CD8-positive, alpha-beta memory T cell (primary cell): Measurements from ENCODE around the gene MKRN2. TPM values are rescaled to one million over a fixed set of nuclear protein-coding genes. Genes with fewer than 3 reads are reported as not detected.

Experiments used
- CTCF ChIA-PET: fragments of 350-600 bp; sonication (Branson Sonifier 250); formaldehyde crosslinking; loops from one replicate; lab custom pipeline; 2021; ENCODE audit warnings: antibody characterized with exemption; lab: Charles Lee
- POLR2A ChIA-PET: fragments of 350-600 bp; sonication (Branson Sonifier 250); formaldehyde crosslinking; loops from one replicate; lab custom pipeline; 2021; ENCODE audit warnings: antibody characterized with exemption; lab: Charles Lee
- DNase-seq, 5 donors: peaks; one replicate each; pipeline versions ENCODE4 v3.0.0 to v3.0.0-alpha.2; 2020 to 2022; ENCODE audit warnings: mixed read lengths in 1 of 5
- H3K27ac ChIP-seq: one replicate; pipeline ENCODE4 v1.7.0; 2013; ENCODE audit warnings: low read depth, mild to moderate bottlenecking, low read length, moderate library complexity
- H3K27me3 ChIP-seq: 2 replicates; pipeline ENCODE4 v1.7.0; 2013; ENCODE audit warnings: low read length, mild to moderate bottlenecking; ENCODE audit not compliant: insufficient read depth, poor library complexity, severe bottlenecking
- H3K36me3 ChIP-seq: 2 replicates; pipeline ENCODE4 v1.7.0; 2013; ENCODE audit warnings: mild to moderate bottlenecking, low read length, moderate library complexity; ENCODE audit not compliant: insufficient read depth
- H3K4me1 ChIP-seq: 2 replicates; pipeline ENCODE4 v1.7.0; 2013; ENCODE audit warnings: mild to moderate bottlenecking, low read length, moderate library complexity; ENCODE audit not compliant: insufficient read depth
- H3K4me3 ChIP-seq: 2 replicates; pipeline ENCODE4 v1.7.0; 2013; ENCODE audit warnings: mild to moderate bottlenecking, low read length
- H3K9me3 ChIP-seq: 2 replicates; pipeline ENCODE4 v1.7.0; 2013; ENCODE audit warnings: mild to moderate bottlenecking, low read length
- H3K27ac Mint-ChIP-seq, 8 donors: one replicate each; pipeline ENCODE4 v1.8.0; 2020 to 2021; ENCODE audit warnings: mixed read lengths in 8 of 8, mild to moderate bottlenecking in 6 of 8, inconsistent platforms in 3 of 8, moderate library complexity in 3 of 8
- H3K27me3 Mint-ChIP-seq, 2 donors: one replicate each; pipeline ENCODE4 v1.8.0; 2020 to 2021; ENCODE audit warnings: mixed read lengths in 2 of 2, mild to moderate bottlenecking in 1 of 2, moderate library complexity in 1 of 2
- H3K36me3 Mint-ChIP-seq, 3 donors: one replicate each; pipeline ENCODE4 v1.8.0; 2020 to 2021; ENCODE audit warnings: mixed read lengths in 3 of 3, inconsistent platforms in 1 of 3, mild to moderate bottlenecking in 1 of 3
- H3K4me1 Mint-ChIP-seq, 3 donors: one replicate each; pipeline ENCODE4 v1.8.0; 2020 to 2021; ENCODE audit warnings: mixed read lengths in 3 of 3, inconsistent platforms in 1 of 3, mild to moderate bottlenecking in 1 of 3
- H3K4me3 Mint-ChIP-seq, 7 donors: one replicate each; pipeline ENCODE4 v1.8.0; 2020 to 2021; ENCODE audit warnings: mixed read lengths in 7 of 7, mild to moderate bottlenecking in 6 of 7, moderate library complexity in 4 of 7, inconsistent platforms in 2 of 7
- H3K9me3 Mint-ChIP-seq, 5 donors: one replicate each; pipeline ENCODE4 v1.8.0; 2020 to 2022; ENCODE audit warnings: mixed read lengths in 5 of 5, mild to moderate bottlenecking in 3 of 5, moderate library complexity in 2 of 5, inconsistent platforms in 1 of 5
- polyA plus RNA-seq: library from polyadenylated mRNA; unstranded; fragments of 300-500 nt; fragmentation: Illumina TruSeq; gene quantifications from one replicate; pipeline ENCODE4 v1.2.3, GENCODE V29; 2021
- total RNA-seq, 2 experiments: library from RNA; stranded (reverse); gene quantifications; one replicate each; pipeline ENCODE4 v1.2.3, GENCODE V29; 2021

MKRN2 gene
- total and polyA plus RNA-seq, 3 experiments from 2014 or later, result 30.0 to 51.6 (median 33.6) TPM

DNA sequence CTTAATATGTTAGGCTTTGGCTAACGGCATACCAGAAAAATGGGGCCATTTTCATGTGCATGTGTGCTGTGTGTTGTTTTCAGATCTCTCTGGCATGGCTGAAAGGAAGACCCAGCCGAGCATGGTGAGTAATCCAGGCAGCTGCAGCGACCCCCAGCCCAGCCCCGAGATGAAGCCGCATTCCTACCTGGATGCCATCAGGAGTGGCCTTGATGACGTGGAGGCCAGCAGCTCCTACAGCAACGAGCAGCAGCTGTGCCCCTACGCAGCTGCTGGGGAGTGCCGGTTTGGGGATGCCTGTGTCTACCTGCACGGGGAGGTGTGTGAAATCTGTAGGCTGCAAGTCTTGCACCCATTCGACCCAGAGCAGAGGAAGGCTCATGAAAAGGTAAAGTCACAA lies 15.1 kb downstream of the MKRN2 start:
- Mint-ChIP-seq H3K27ac (no peak overlapping the region), H3K4me3 (no peak overlapping the region), H3K9me3 (peaks cover 0 to 1% (median under 1%) of the 10 kb centered on the region in 5 donors), H3K36me3 (peaks cover 31 to 85% (median 53%) of the 10 kb centered on the region in 3 donors), H3K4me1 (peaks cover 4 to 18% (median 9%) of the 10 kb centered on the region in 3 donors), H3K27me3 (no peaks in the 10 kb centered on the region)
- no peak overlapping the region for H3K4me3 ChIP-seq
- no peaks in the 10 kb centered on the region for H3K4me1 ChIP-seq
- H3K27ac ChIP-seq, result no peak overlapping the region
- no peak for DNase-seq
- H3K27me3 ChIP-seq, result no peaks in the 10 kb centered on the region
- peaks cover 65% of the 10 kb centered on the region for H3K36me3 ChIP-seq
- POLR2A ChIA-PET, result no interaction called here
- H3K9me3 ChIP-seq, result no peaks in the 10 kb centered on the region
- CTCF ChIA-PET, result no interaction called here

- peaks cover 0 to 4% (median 3%) of the 10 kb centered on the region in 5 donors for H3K9me3 Mint-ChIP-seq
Measured at GRCh38 chr3:12574131-12574530, 17.2 kb downstream of the MKRN2 start.

GRCh38 chr3:12574661-12575060 lies 17.8 kb downstream of the MKRN2 start:
- H3K4me1 Mint-ChIP-seq, result peaks cover under 1 to 3% (median 2%) of the 10 kb centered on the region in 3 donors
- peaks cover 0 to 4% (median 3%) of the 10 kb centered on the region in 5 donors for H3K9me3 Mint-ChIP-seq
- POLR2A ChIA-PET, result no interaction called here
- no peak overlapping the region for H3K4me3 Mint-ChIP-seq
- H3K27ac Mint-ChIP-seq, result no peak overlapping the region
- no peaks in the 10 kb centered on the region for H3K9me3 ChIP-seq
- CTCF ChIA-PET, result no interaction called here
- peaks cover 0 to 1% of the 10 kb centered on the region in 2 donors for H3K27me3 Mint-ChIP-seq
- H3K36me3 ChIP-seq, result peaks cover 66% of the 10 kb centered on the region
- H3K4me1 ChIP-seq, result no peaks in the 10 kb centered on the region
- no peaks in the 10 kb centered on the region for H3K27me3 ChIP-seq
- DNase-seq, result no peak
- peaks cover 33 to 90% (median 50%) of the 10 kb centered on the region in 3 donors for H3K36me3 Mint-ChIP-seq
- H3K27ac ChIP-seq, result no peak overlapping the region
- no peak overlapping the region for H3K4me3 ChIP-seq

More at GRCh38 chr3:12574131-12574530, 17.2 kb downstream of the MKRN2 start:
- Histone ChIP-seq H3K4me3 (no peak overlapping the region), H3K27ac (no peak overlapping the region), H3K9me3 (no peaks in the 10 kb centered on the region), H3K36me3 (peaks cover 69% of the 10 kb centered on the region), H3K27me3 (no peaks in the 10 kb centered on the region), H3K4me1 (no peaks in the 10 kb centered on the region)
- H3K4me1 Mint-ChIP-seq, result peaks cover 2 to 3% (median 3%) of the 10 kb centered on the region in 3 donors
- H3K36me3 Mint-ChIP-seq, result peaks cover 36 to 89% (median 53%) of the 10 kb centered on the region in 3 donors
- DNase-seq, result no peak
- ChIA-PET CTCF (no interaction called here), POLR2A (no interaction called here)
- H3K27me3 Mint-ChIP-seq, result peaks cover 0 to 1% of the 10 kb centered on the region in 2 donors
- H3K4me3 Mint-ChIP-seq, result no peak overlapping the region
- H3K27ac Mint-ChIP-seq, result peak overlapping the region in 4 of 8 donors; percentile 32 to 88 (median 63)

GRCh38 chr3:12577379-12577778 lies 20.5 kb downstream of the MKRN2 start:
- Histone ChIP-seq H3K27ac (no peak overlapping the region), H3K27me3 (no peaks in the 10 kb centered on the region), H3K36me3 (peaks cover 48% of the 10 kb centered on the region), H3K4me1 (no peaks in the 10 kb centered on the region), H3K9me3 (no peaks in the 10 kb centered on the region), H3K4me3 (no peak overlapping the region)
- Mint-ChIP-seq H3K9me3 (peaks cover 0 to 4% (median 3%) of the 10 kb centered on the region in 5 donors), H3K4me1 (peaks cover 0 to 5% (median 3%) of the 10 kb centered on the region in 3 donors), H3K36me3 (peaks cover 31 to 88% (median 36%) of the 10 kb centered on the region in 3 donors), H3K27ac (peak overlapping the region in 2 of 8 donors; percentile 22 to 35), H3K4me3 (no peak overlapping the region), H3K27me3 (peaks cover 0 to 1% of the 10 kb centered on the region in 2 donors)
- ChIA-PET POLR2A (no interaction called here), CTCF (interaction anchor here (2.0 kb wide), 1 partner anchor 35 kb away, joined by 6 read pairs; no protein-coding TSS in a partner anchor)
- no peak for DNase-seq

DNA sequence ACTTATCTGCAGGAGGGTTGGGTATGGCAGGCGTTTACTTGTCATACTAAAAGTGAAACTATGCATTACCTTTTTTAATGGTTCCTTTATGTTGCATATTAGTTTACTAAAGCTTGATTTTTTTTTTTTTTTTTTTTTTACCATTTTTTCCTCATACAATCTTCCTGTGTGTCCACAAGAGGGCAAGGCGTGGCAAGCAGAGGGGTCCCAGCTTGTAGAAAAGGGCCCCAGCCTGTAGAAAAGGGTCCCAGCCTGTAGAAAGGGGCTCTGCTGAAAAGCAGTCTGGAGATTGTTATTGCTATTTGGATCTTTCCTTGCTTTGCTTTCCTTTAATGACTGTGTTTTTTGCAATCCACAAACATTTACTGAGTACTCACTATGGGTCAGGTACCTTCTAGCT lies 21.9 kb downstream of the MKRN2 start:
- no peak overlapping the region for H3K27ac ChIP-seq
- peaks cover 0 to 5% (median 3%) of the 10 kb centered on the region in 3 donors for H3K4me1 Mint-ChIP-seq
- peaks cover 48% of the 10 kb centered on the region for H3K36me3 ChIP-seq
- peaks cover 30 to 92% (median 39%) of the 10 kb centered on the region in 3 donors for H3K36me3 Mint-ChIP-seq
- no peaks in the 10 kb centered on the region for H3K9me3 ChIP-seq
- H3K27ac Mint-ChIP-seq, result peak overlapping the region in 3 of 8 donors; percentile 3 to 64 (median 10)
- CTCF ChIA-PET, result interaction anchor here (2.0 kb wide), 1 partner anchor 33 kb away, joined by 6 read pairs; no protein-coding TSS in a partner anchor
- H3K4me1 ChIP-seq, result no peaks in the 10 kb centered on the region
- no peak for DNase-seq
- no peaks in the 10 kb centered on the region for H3K27me3 ChIP-seq
- H3K9me3 Mint-ChIP-seq, result peaks cover 0 to 4% (median 3%) of the 10 kb centered on the region in 5 donors
- peaks cover 0 to 1% of the 10 kb centered on the region in 2 donors for H3K27me3 Mint-ChIP-seq
- no peak overlapping the region for H3K4me3 ChIP-seq
- POLR2A ChIA-PET, result interaction anchor here (0.6 kb wide), 1 partner anchor 849 kb away, joined by 3 read pairs; no protein-coding TSS in a partner anchor
- H3K4me3 Mint-ChIP-seq, result no peak overlapping the region

DNA sequence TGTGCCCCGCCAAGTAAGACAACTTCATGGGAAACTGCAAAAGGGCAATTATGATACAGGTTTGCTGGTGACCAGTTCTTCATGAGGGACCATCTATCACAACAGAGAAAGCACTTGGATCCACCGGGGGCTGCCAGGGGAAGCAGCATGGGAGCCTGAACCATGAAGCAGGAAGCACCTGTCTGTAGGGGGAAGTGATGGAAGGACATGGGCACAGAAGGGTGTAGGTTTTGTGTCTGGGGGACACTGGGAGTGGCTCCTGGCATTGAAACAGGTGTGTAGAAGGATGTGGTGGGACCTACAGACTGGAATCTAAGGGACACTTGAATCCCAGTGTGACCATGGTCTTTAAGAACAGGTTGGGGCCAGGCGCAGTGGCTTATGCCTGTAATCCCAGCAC lies 22.6 kb downstream of the MKRN2 start:
- POLR2A ChIA-PET, result no interaction called here
- peaks cover 0 to 1% of the 10 kb centered on the region in 2 donors for H3K27me3 Mint-ChIP-seq
- no peak for DNase-seq
- no peaks in the 10 kb centered on the region for H3K9me3 ChIP-seq
- no peak overlapping the region for H3K4me3 Mint-ChIP-seq
- CTCF ChIA-PET, result no interaction called here
- peaks cover 0 to 4% (median 3%) of the 10 kb centered on the region in 5 donors for H3K9me3 Mint-ChIP-seq
- H3K36me3 Mint-ChIP-seq, result peaks cover 25 to 92% (median 34%) of the 10 kb centered on the region in 3 donors
- peaks cover 0 to 5% (median 3%) of the 10 kb centered on the region in 3 donors for H3K4me1 Mint-ChIP-seq
- peak overlapping the region in 4 of 8 donors; percentile 4 to 83 (median 66) for H3K27ac Mint-ChIP-seq
- H3K27ac ChIP-seq, result no peak overlapping the region
- H3K27me3 ChIP-seq, result no peaks in the 10 kb centered on the region
- H3K36me3 ChIP-seq, result peaks cover 48% of the 10 kb centered on the region
- no peak overlapping the region for H3K4me3 ChIP-seq
- H3K4me1 ChIP-seq, result no peaks in the 10 kb centered on the region

DNA sequence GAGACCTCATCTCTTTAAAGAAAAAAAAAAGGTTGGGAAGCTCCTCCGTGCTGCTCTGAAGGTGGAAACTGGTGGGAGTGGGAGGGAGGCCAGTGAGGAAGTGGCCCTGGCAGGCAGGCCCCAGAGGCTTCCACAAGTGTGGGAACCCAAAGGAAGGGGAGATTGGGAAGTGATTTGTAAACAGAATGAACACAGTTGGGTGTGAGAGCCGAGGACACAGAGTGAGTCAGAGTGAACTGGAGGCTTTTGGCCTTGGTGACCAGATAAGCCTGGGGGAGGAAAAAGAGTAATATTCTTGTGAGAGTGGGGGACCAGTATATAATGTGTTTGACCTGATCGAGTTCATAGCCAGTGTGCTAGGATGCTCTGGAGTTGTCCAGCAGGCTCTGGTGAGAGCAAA lies 23.0 kb downstream of the MKRN2 start:
- H3K27ac Mint-ChIP-seq, result peak overlapping the region in 3 of 8 donors; percentile 81 to 83 (median 82)

GRCh38 chr3:12582730-12583129 lies 25.8 kb downstream of the MKRN2 start:
- Mint-ChIP-seq H3K4me1 (peaks cover 0 to 5% (median 0%) of the 10 kb centered on the region in 3 donors), H3K27me3 (no peaks in the 10 kb centered on the region), H3K36me3 (peaks cover 12 to 93% (median 19%) of the 10 kb centered on the region in 3 donors), H3K9me3 (no peaks in the 10 kb centered on the region), H3K4me3 (no peak overlapping the region), H3K27ac (peak overlapping the region in 1 of 8 donors; percentile 2)
- Histone ChIP-seq H3K4me3 (no peak overlapping the region), H3K4me1 (no peaks in the 10 kb centered on the region), H3K9me3 (no peaks in the 10 kb centered on the region), H3K36me3 (peaks cover 34% of the 10 kb centered on the region), H3K27me3 (no peaks in the 10 kb centered on the region), H3K27ac (no peak overlapping the region)
- DNase-seq, result no peak
- POLR2A ChIA-PET, result no interaction called here
- CTCF ChIA-PET, result no interaction called here

More for the DNA sequence above, 23.0 kb downstream of the MKRN2 start:
- peaks cover 48% of the 10 kb centered on the region for H3K36me3 ChIP-seq
- ChIA-PET POLR2A (no interaction called here), CTCF (no interaction called here)
- no peak overlapping the region for H3K27ac ChIP-seq
- Mint-ChIP-seq H3K36me3 (peaks cover 30 to 92% (median 34%) of the 10 kb centered on the region in 3 donors), H3K4me1 (peaks cover 0 to 5% (median 3%) of the 10 kb centered on the region in 3 donors), H3K9me3 (peaks cover 0 to 4% (median 3%) of the 10 kb centered on the region in 5 donors), H3K4me3 (no peak overlapping the region), H3K27me3 (peaks cover 0 to 1% of the 10 kb centered on the region in 2 donors)
- no peaks in the 10 kb centered on the region for H3K27me3 ChIP-seq
- H3K4me1 ChIP-seq, result no peaks in the 10 kb centered on the region
- no peak overlapping the region for H3K4me3 ChIP-seq
- H3K9me3 ChIP-seq, result no peaks in the 10 kb centered on the region
- DNase-seq, result no peak
